ENCODE results near the gene PHGDH.

DNA sequence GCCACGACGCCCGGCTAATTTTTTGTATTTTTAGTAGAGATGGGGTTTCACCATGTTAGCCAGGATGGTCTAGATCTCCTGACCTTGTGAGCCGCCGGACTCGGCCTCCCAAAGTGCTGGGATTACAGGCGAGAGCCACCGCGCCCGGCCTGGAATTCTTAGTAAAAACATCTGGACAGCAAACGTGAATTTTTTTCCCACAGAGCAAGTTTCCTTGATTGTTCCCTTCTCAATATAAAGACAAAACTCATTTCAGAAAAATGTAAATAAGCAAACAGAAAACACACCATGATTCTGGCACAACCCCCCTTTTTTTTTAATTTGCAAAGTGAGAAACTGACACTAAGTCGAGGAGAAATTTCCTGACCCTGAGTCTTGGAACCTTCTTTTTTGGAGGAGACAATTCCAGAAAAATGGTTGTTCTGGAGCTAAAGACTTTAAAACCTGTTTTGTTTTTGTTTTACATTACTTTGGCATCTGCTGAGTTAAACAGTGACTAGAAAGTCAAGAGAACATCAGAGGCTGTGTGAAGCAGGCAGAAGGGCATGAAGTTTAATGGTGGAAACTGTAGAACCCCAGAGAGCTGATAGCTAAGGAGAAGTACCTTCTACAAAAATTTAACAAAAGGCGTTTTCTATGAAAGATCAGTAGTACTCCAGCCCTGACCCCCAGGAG lies 67.3 kb downstream of the PHGDH start:
- TF ChIP-seq FOS (IDR thresholded peaks at IDR 0.05; ENCODE audit: borderline replicate concordance, insufficient read depth, low read length) (no peak), POLR2A (IDR thresholded peaks at IDR 0.05; ENCODE audit: low read depth, low read length) (no peak), EZH2 (IDR thresholded peaks at IDR 0.05; ENCODE audit: borderline replicate concordance, low read depth, low read length, severe bottlenecking) (no peak)
- TF ChIP-seq, protein P1, sequence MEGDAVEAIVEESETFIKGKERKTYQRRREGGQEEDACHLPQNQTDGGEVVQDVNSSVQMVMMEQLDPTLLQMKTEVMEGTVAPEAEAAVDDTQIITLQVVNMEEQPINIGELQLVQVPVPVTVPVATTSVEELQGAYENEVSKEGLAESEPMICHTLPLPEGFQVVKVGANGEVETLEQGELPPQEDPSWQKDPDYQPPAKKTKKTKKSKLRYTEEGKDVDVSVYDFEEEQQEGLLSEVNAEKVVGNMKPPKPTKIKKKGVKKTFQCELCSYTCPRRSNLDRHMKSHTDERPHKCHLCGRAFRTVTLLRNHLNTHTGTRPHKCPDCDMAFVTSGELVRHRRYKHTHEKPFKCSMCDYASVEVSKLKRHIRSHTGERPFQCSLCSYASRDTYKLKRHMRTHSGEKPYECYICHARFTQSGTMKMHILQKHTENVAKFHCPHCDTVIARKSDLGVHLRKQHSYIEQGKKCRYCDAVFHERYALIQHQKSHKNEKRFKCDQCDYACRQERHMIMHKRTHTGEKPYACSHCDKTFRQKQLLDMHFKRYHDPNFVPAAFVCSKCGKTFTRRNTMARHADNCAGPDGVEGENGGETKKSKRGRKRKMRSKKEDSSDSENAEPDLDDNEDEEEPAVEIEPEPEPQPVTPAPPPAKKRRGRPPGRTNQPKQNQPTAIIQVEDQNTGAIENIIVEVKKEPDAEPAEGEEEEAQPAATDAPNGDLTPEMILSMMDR (IDR thresholded peaks at IDR 0.05; ENCODE audit: extremely low read depth in 1 of 2, insufficient read depth in 1 of 2, low read depth in 1 of 2, low read length in 2 of 2), result no peak
